CD4-positive, alpha-beta T cell treated with Interleukin-4 for 1 hour (primary cell): ENCODE measurements around the gene CFAP70.

Experiments
- DNase-seq, 2 donors: peaks; one replicate each; pipeline ENCODE4 v3.0.0-alpha.2; 2020 to 2022

Gene CFAP70

DNA sequence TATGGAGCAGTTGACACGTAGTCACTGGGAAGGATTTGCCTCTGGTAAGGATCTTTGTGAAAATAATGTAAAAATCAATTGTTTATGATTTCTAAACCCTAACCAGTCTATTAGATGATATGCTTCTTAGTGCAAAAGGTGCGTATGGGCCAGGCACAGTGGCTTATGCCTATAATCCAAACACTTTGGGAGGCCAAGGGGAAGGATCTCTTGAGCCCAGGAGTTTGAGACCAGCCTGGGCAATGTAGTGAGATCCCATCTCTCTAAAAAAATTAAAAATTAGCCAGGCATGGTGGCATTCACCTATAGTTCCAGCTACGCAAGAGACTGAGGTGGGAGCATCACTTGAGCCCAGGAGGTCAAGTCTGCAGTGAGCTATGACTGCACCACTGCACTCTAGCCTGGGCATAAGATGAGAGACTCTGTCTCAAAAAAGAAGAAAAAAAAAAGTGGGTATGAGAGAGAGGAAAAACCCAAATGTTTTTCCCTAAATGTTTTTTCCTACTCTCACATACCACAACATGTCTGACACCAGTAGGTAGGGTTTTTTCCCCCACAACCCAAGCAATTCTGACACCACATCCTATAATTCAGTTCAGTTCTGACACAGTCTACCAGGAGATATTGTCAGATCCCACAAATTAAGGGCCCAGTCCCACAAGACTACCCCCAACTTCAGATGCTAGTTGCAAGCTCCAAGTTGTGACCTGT, 148.1 kb downstream of the CFAP70 start:
- no peak for DNase-seq

DNA sequence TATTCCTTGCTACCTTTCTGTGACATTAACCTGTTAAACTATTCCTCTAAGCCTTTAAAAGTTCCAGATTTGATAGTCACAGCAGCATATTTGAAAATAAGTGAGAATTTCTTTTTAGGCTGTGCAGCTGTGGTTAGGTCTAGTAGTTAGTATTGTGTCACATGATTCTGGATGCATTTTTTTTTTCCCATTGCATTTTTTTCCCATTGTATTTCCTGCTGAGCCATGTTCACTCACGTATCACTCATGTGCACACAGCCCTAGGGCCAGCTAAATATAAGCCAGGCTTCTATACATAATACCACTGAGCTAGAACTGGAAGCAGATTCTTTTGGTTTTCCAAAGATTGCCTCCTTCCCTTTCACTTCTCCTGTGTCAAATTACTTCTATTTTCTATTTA, 149.0 kb downstream of the CFAP70 start:
- no peak for DNase-seq

DNA sequence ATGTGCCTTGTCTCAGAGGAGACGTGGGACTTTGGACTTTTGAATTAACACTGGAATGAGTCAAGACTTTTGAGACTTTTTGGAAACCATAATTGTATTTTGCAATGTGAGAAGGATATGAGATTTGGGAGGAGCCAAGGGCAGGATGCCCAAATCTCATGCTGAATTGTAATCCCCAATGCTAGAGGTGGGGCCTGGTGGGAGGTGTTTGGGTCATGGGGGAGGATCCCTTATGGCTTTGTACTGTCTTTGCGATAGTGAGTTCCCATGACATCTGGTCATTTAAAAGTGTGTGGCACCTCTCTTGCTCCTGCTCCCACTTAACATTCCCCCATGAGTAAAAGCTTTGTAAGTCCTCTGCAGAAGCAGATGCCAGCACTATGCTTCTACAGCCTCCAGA, 150.8 kb downstream of the CFAP70 start:
- DNase-seq: no peak

DNA sequence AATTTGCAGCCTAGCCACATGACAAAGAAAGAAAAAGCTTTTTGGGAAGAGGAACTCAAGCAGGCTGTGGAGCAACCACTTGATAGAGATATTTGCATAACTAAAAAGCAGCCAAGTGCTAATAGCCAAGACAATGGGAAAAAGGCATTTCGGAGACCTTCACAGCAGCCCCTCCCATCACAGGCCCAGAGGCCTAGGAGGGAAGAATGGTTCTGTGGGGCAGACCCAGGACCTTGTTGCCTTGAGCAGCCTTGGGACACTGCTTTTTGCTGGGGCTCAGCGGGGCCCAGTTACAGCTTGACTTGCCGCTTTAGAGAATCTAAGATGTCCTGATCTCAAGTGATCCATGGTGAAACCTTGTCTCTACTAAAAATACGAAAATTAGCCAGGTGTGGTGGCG, 152.3 kb downstream of the CFAP70 start:
- no peak for DNase-seq

DNA sequence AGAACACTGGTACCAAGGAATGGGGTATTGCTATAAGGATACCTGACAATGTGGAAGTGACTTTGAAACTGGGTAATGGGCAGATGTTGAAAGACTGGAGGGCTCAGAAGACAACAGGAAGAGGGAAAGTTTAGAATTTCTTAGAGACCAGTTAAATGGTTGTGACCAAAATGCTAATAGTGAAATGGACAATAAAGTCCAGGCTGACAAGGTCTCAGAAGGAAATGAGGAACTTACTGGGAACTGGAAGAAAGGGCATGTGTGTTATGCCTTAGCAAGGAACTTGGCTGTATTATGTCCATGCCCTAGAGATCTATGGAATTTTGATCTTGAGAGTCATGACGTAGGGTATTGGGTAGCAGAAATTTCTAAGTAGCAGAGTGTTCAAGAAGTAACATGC, 152.8 kb downstream of the CFAP70 start:
- DNase-seq: no peak

DNA sequence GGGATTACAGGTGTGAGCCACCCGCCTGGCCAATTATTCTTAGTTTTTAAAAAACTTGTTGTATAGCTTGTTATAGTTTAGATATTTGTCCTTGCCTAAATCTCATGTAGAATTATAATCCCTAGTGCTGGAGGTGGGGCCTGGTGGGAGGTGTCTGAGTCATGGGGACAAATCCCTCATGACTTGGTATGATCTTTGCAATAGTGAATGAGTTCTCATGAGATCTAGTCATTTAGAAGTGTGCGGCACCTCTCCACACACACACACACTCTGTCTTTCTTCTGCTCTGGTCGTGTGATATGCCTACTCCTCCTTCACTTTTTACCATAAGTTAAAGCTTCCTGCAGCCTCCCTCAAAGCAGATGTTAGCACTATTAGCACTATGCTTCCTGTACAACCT, 153.6 kb downstream of the CFAP70 start:
- no peak for DNase-seq
